ENCODE measurements around the gene OXGR1. TPM values are rescaled to one million over a fixed set of nuclear protein-coding genes. Genes with fewer than 3 reads are reported as not detected.

Gene OXGR1
- total RNA-seq, 2 experiments from 2014 or later, result not detected

- H3K9me3 ChIP-seq (ENCODE audit: control insufficient read depth in 1 of 2, insufficient read depth in 1 of 2, low read length in 2 of 2), result peaks cover 0 to 3% of the 10 kb centered on the region in 2 experiments
- no peak overlapping the region for H3K4me3 ChIP-seq (ENCODE audit: low read length)
- H3K9me3 Mint-ChIP-seq, result no peaks in the 10 kb centered on the region
- no peaks in the 10 kb centered on the region for H3K4me1 Mint-ChIP-seq (ENCODE audit: low read depth)
- intact Hi-C loops (cut with DNase I, micrococcal nuclease), result no loop called here
- ChIA-PET CTCF (no interaction called here), POLR2A (interaction anchor here (0.6 kb wide), 1 partner anchor 65 kb away, joined by 3 read pairs; no protein-coding TSS in a partner anchor)
- ATAC-seq (ENCODE audit: poor library complexity), result no peak
- no peaks in the 10 kb centered on the region for H3K36me3 Mint-ChIP-seq (ENCODE audit: low read depth)
- TF ChIP-seq CTCF (IDR thresholded peaks at IDR 0.05), result no peak
- no peaks in the 10 kb centered on the region for H3K4me1 ChIP-seq (ENCODE audit: insufficient read depth, low read length)
- H3K36me3 ChIP-seq (ENCODE audit: insufficient read depth, low read length), result no peaks in the 10 kb centered on the region
- H3K27me3 Mint-ChIP-seq, result no peaks in the 10 kb centered on the region
- no peak overlapping the region for H3K27ac Mint-ChIP-seq
- no peaks in the 10 kb centered on the region for H3K27me3 ChIP-seq (ENCODE audit: control insufficient read depth in 1 of 2, insufficient read depth in 2 of 2, low read length in 2 of 2)
- no peak overlapping the region for H3K27ac ChIP-seq (ENCODE audit: low read depth in 1 of 2, low read length in 2 of 2)
- DNase-seq, result no peak
- no peak overlapping the region for H3K4me3 Mint-ChIP-seq
Measured at GRCh38 chr13:96940961-96941360, 53.3 kb downstream of the OXGR1 start.

GRCh38 chr13:96935901-96936300 is 58.4 kb downstream of the OXGR1 start:
- Histone ChIP-seq H3K4me3 (ENCODE audit: low read length) (no peak overlapping the region), H3K9me3 (ENCODE audit: control insufficient read depth in 1 of 2, insufficient read depth in 1 of 2, low read length in 2 of 2) (peaks cover 0 to 3% of the 10 kb centered on the region in 2 experiments), H3K4me1 (ENCODE audit: insufficient read depth, low read length) (no peaks in the 10 kb centered on the region), H3K27ac (ENCODE audit: low read depth in 1 of 2, low read length in 2 of 2) (no peak overlapping the region), H3K27me3 (ENCODE audit: control insufficient read depth in 1 of 2, insufficient read depth in 2 of 2, low read length in 2 of 2) (no peaks in the 10 kb centered on the region), H3K36me3 (ENCODE audit: insufficient read depth, low read length) (no peaks in the 10 kb centered on the region)
- no peak overlapping the region for H3K4me3 Mint-ChIP-seq
- no peak for DNase-seq
- H3K27ac Mint-ChIP-seq, result no peak overlapping the region
- CTCF ChIA-PET, result no interaction called here
- H3K9me3 Mint-ChIP-seq, result no peaks in the 10 kb centered on the region
- no peak for TF ChIP-seq CTCF (IDR thresholded peaks at IDR 0.05)
- H3K36me3 Mint-ChIP-seq (ENCODE audit: low read depth), result no peaks in the 10 kb centered on the region
- H3K27me3 Mint-ChIP-seq, result no peaks in the 10 kb centered on the region
- POLR2A ChIA-PET, result no interaction called here
- no peak for ATAC-seq (ENCODE audit: poor library complexity)
- H3K4me1 Mint-ChIP-seq (ENCODE audit: low read depth), result no peaks in the 10 kb centered on the region
- intact Hi-C loops (cut with DNase I, micrococcal nuclease), result no loop called here

Other genes with a start within 250 kb of the OXGR1 start
- gene MBNL2, start 227.9 kb upstream of the OXGR1 start, total RNA-seq, result 10 to 100 TPM; 35.9 to 36.0 TPM